Vagina (tissue), 2 donors: Measurements from ENCODE around the gene MFN2.

Experiments
- POLR2AphosphoS5 ChIP-seq, 2 donors: sonication (generic); formaldehyde crosslinking; IDR thresholded peaks; one replicate each; pipeline ENCODE4 v1.9.0; 2017; ENCODE audit warnings: antibody characterized with exemption in 2 of 2, mild to moderate bottlenecking in 2 of 2, low read depth in 1 of 2; ENCODE audit not compliant: insufficient read depth in 1 of 2
- TF ChIP-seq, protein P1 (sequence below), 3 experiments: fragments of 450-650 bp in 2 of 3; fragments of 200-600 bp in 1 of 3; sonication (generic) in 1 of 3; IDR thresholded peaks; one replicate each; pipeline ENCODE4 v1.5.1; 2017 to 2019; ENCODE audit warnings: antibody characterized with exemption in 3 of 3, mild to moderate bottlenecking in 2 of 3, moderate library complexity in 2 of 3

DNA sequence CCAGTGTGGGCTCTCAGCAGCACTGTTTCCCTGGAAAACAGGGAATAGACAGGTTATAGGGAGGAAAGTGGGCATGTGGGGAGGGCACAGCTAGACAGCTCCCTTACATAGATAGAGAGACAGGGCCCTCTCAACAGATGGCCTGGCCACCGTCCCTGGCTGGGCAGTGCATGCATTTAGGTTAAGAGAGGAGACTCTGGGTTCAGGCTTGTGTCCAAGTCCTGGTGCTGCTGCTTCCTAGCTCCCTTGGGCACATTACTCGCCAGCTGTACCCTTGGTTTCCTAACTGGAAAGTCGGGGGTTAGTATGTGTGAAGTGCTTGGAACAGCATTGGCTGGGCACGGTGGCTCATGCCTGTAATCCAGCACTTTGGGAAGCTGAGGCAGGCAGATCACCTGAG, 36.6 kb upstream of the MFN2 start:
- no peak for TF ChIP-seq POLR2AphosphoS5 (IDR thresholded peaks at IDR 0.05; ENCODE audit: insufficient read depth in 1 of 2, low read depth in 1 of 2)
- TF ChIP-seq, protein P1, sequence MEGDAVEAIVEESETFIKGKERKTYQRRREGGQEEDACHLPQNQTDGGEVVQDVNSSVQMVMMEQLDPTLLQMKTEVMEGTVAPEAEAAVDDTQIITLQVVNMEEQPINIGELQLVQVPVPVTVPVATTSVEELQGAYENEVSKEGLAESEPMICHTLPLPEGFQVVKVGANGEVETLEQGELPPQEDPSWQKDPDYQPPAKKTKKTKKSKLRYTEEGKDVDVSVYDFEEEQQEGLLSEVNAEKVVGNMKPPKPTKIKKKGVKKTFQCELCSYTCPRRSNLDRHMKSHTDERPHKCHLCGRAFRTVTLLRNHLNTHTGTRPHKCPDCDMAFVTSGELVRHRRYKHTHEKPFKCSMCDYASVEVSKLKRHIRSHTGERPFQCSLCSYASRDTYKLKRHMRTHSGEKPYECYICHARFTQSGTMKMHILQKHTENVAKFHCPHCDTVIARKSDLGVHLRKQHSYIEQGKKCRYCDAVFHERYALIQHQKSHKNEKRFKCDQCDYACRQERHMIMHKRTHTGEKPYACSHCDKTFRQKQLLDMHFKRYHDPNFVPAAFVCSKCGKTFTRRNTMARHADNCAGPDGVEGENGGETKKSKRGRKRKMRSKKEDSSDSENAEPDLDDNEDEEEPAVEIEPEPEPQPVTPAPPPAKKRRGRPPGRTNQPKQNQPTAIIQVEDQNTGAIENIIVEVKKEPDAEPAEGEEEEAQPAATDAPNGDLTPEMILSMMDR (IDR thresholded peaks at IDR 0.05): no peak
